SK-N-SH treated with all-trans-retinoic acid at 6 μM for 48 hours (cell line): ENCODE results near the gene CLTCL1.

Experiments
- ATAC-seq: fragments of 200-7000 bp; cut with Tn5 transposase; 3 replicates; pipeline ENCODE4 v1.9.1; 2020; ENCODE audit warnings: mild to moderate bottlenecking, moderate library complexity
- ARNTL ChIP-seq: fragments of 450-650 bp; formaldehyde crosslinking; IDR thresholded peaks from 2 replicates; pipeline ENCODE4 v1.5.0; 2020; ENCODE audit warnings: low read depth, mild to moderate bottlenecking, moderate library complexity, borderline replicate concordance
- CSDC2 ChIP-seq: fragments of 250-450 bp; sonication (Bioruptor Pico); IDR thresholded peaks from 2 replicates; pipeline ENCODE4 v1.5.0; 2020; ENCODE audit warnings: mild to moderate bottlenecking, moderate library complexity
- ESRRG ChIP-seq: fragments of 250-450 bp; sonication (Bioruptor Pico); IDR thresholded peaks from 2 replicates; pipeline ENCODE4 v1.6.1; 2021; ENCODE audit warnings: mild to moderate bottlenecking
- GLIS3 ChIP-seq: fragments of 250-450 bp; sonication (Bioruptor Pico); IDR thresholded peaks from 2 replicates; pipeline ENCODE4 v1.5.0; 2020; ENCODE audit warnings: mild to moderate bottlenecking, moderate library complexity
- ISL1 ChIP-seq: fragments of 250-450 bp; sonication (Bioruptor Pico); IDR thresholded peaks from 2 replicates; pipeline ENCODE4 v2.1.2; 2022; ENCODE audit warnings: mild to moderate bottlenecking, moderate library complexity
- OSR1 ChIP-seq: fragments of 250-450 bp; sonication (Bioruptor Pico); IDR thresholded peaks from 2 replicates; pipeline ENCODE4 v1.8.0; 2022; ENCODE audit warnings: moderate library complexity, mild to moderate bottlenecking, inconsistent platforms
- PPARA ChIP-seq: fragments of 250-450 bp; sonication (Bioruptor Pico); IDR thresholded peaks from 2 replicates; pipeline ENCODE4 v1.5.0; 2020; ENCODE audit warnings: mild to moderate bottlenecking, borderline replicate concordance
- RARB ChIP-seq: fragments of 250-450 bp; sonication (Bioruptor Pico); IDR thresholded peaks from 2 replicates; pipeline ENCODE4 v1.8.0; 2021; ENCODE audit warnings: mild to moderate bottlenecking, moderate library complexity
- SNAI2 ChIP-seq: fragments of 250-450 bp; sonication (Bioruptor Pico); IDR thresholded peaks from 2 replicates; pipeline ENCODE4 v1.5.0; 2020; ENCODE audit warnings: mild to moderate bottlenecking, moderate library complexity
- TCF4 ChIP-seq: fragments of 250-450 bp; sonication (Bioruptor Pico); IDR thresholded peaks from 2 replicates; pipeline ENCODE4 v1.8.0; 2021; ENCODE audit warnings: mild to moderate bottlenecking, moderate library complexity, borderline replicate concordance
- TOX ChIP-seq: fragments of 250-450 bp; sonication (Bioruptor Pico); IDR thresholded peaks from 2 replicates; pipeline ENCODE4 v1.8.0; 2021; ENCODE audit warnings: mild to moderate bottlenecking, moderate library complexity, borderline replicate concordance
- ZC3H10 ChIP-seq: fragments of 250-450 bp; sonication (Bioruptor Pico); IDR thresholded peaks from 2 replicates; pipeline ENCODE4 v1.5.1; 2021; ENCODE audit warnings: mild to moderate bottlenecking, moderate library complexity
- ZFP3 ChIP-seq: fragments of 250-450 bp; sonication (Bioruptor Pico); IDR thresholded peaks from 2 replicates; pipeline ENCODE4 v1.5.0; 2020; ENCODE audit warnings: mild to moderate bottlenecking, moderate library complexity
- ZFP30 ChIP-seq: fragments of 450-650 bp; formaldehyde crosslinking; IDR thresholded peaks from 2 replicates; pipeline ENCODE4 v1.5.0; 2022; ENCODE audit warnings: mild to moderate bottlenecking, moderate library complexity
- ZNF565 ChIP-seq: fragments of 450-650 bp; formaldehyde crosslinking; conservative IDR thresholded peaks from 2 replicates; pipeline ENCODE4 v1.5.0; 2020; ENCODE audit warnings: low read depth, mild to moderate bottlenecking, moderate library complexity
- ZNF70 ChIP-seq: fragments of 450-650 bp; formaldehyde crosslinking; IDR thresholded peaks from 2 replicates; pipeline ENCODE4 v1.5.0; 2020; ENCODE audit warnings: mild to moderate bottlenecking, moderate library complexity
- ZNF8 ChIP-seq: fragments of 450-650 bp; formaldehyde crosslinking; IDR thresholded peaks from 2 replicates; pipeline ENCODE4 v1.5.0; 2020; ENCODE audit warnings: mild to moderate bottlenecking, moderate library complexity
- TF ChIP-seq, protein P1 (sequence below): fragments of 250-450 bp; sonication (Bioruptor Pico); IDR thresholded peaks from 2 replicates; pipeline ENCODE4 v1.5.1; 2020; ENCODE audit warnings: low read depth, mild to moderate bottlenecking, moderate library complexity
- TF ChIP-seq, protein P2 (sequence below): fragments of 250-450 bp; sonication (Bioruptor Pico); IDR thresholded peaks from 2 replicates; pipeline ENCODE4 v1.8.0; 2021; ENCODE audit warnings: low read depth, mild to moderate bottlenecking, moderate library complexity, borderline replicate concordance
- TF ChIP-seq, protein P3 (sequence below): fragments of 250-450 bp; sonication (Bioruptor Pico); IDR thresholded peaks from 2 replicates; pipeline ENCODE4 v1.8.0; 2020; ENCODE audit warnings: mild to moderate bottlenecking, moderate library complexity, borderline replicate concordance
- TF ChIP-seq, protein P4 (sequence below): fragments of 250-450 bp; sonication (Bioruptor Pico); IDR thresholded peaks from 2 replicates; pipeline ENCODE4 v1.5.1; 2021; ENCODE audit warnings: mild to moderate bottlenecking, moderate library complexity

The CLTCL1 gene

DNA sequence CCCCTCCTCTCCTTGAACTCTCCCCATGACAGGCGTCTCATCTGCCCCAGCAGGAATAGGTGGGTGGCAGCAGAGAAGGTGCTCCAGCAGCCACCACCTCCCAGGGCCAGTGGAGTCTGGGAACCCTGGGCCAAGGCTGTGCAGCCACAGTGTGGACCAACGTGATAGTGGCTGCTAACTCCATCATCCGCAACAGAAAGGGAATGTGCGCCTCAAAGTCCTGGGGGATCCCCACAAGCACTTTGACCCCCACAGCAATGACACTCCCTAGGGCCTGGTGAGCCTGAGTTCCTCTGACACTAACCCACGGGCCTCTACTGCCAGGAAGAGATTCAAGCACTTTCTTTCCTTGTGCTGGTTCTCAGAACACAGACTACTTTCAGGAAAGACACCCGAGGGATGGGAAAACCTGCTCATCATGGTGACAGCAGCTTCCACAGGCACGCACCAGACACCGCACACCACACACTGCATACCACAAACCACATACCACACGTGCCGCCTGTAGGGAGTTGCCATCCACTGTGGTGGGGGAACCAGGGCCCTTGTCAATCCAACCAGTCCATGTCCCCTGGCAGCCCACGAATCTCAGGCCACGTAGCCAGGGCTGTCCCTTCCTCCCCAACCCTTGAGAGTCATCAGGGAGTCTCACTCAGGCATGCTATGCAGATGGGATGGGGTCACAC lies 109.6 kb downstream of the CLTCL1 start (continued):
- TF ChIP-seq, protein P1, sequence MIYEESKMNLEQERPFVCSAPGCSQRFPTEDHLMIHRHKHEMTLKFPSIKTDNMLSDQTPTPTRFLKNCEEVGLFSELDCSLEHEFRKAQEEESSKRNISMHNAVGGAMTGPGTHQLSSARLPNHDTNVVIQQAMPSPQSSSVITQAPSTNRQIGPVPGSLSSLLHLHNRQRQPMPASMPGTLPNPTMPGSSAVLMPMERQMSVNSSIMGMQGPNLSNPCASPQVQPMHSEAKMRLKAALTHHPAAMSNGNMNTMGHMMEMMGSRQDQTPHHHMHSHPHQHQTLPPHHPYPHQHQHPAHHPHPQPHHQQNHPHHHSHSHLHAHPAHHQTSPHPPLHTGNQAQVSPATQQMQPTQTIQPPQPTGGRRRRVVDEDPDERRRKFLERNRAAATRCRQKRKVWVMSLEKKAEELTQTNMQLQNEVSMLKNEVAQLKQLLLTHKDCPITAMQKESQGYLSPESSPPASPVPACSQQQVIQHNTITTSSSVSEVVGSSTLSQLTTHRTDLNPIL (CRISPR knock-in tag) = no peak
- TF ChIP-seq ZNF70 (CRISPR knock-in tag) = no peak
- TF ChIP-seq, all 23 proteins: peak for 0

DNA sequence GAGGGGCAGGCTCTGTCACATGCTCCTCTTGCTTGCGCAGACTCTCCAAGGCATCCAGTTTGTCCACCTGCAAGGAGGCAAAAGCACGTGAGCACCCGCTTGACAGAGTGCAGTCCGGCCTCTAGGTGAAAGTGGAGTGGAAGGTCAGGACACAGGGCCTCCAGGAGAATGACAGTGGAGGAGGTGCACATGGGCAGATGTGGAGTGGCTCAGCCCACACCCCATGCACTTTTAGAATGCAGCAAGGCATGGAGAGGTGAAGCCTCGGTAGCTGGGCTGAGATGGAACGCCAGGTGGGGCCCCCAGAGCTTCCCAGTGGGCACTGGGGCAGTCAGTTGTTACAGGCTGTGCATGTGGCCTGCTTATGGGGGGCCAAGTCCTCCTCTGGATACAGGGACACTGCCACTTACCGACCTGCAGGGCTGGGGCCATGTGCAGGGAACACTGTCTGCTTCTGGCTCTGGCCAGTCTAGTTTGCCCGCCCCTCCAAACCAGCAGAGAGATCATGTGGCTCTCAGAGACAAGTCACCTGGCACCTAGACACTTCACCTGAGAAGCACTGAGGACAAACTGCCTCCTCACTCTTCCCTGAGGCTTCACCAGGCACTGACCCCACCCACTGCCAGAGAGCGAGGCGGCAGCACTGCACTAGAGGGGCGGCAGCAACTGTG lies 110.6 kb downstream of the CLTCL1 start:
- no peak for TF ChIP-seq ZC3H10 (CRISPR knock-in tag)
- TF ChIP-seq, protein P2, sequence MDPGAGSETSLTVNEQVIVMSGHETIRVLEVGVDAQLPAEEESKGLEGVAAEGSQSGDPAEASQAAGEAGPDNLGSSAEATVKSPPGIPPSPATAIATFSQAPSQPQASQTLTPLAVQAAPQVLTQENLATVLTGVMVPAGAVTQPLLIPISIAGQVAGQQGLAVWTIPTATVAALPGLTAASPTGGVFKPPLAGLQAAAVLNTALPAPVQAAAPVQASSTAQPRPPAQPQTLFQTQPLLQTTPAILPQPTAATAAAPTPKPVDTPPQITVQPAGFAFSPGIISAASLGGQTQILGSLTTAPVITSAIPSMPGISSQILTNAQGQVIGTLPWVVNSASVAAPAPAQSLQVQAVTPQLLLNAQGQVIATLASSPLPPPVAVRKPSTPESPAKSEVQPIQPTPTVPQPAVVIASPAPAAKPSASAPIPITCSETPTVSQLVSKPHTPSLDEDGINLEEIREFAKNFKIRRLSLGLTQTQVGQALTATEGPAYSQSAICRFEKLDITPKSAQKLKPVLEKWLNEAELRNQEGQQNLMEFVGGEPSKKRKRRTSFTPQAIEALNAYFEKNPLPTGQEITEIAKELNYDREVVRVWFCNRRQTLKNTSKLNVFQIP = no peak
- no peak for TF ChIP-seq PPARA (CRISPR knock-in tag)
- TF ChIP-seq ESRRG (CRISPR knock-in tag) = no peak
- TF ChIP-seq SNAI2 (CRISPR knock-in tag) = no peak
- no peak for TF ChIP-seq ZFP3 (CRISPR knock-in tag)
- TF ChIP-seq, protein P1 (CRISPR knock-in tag) = no peak
- no peak for TF ChIP-seq OSR1 (CRISPR knock-in tag)
- no peak for TF ChIP-seq RARB (CRISPR knock-in tag)
- no peak for TF ChIP-seq ISL1 (CRISPR knock-in tag)
- no peak for TF ChIP-seq ARNTL
- TF ChIP-seq, protein P3, sequence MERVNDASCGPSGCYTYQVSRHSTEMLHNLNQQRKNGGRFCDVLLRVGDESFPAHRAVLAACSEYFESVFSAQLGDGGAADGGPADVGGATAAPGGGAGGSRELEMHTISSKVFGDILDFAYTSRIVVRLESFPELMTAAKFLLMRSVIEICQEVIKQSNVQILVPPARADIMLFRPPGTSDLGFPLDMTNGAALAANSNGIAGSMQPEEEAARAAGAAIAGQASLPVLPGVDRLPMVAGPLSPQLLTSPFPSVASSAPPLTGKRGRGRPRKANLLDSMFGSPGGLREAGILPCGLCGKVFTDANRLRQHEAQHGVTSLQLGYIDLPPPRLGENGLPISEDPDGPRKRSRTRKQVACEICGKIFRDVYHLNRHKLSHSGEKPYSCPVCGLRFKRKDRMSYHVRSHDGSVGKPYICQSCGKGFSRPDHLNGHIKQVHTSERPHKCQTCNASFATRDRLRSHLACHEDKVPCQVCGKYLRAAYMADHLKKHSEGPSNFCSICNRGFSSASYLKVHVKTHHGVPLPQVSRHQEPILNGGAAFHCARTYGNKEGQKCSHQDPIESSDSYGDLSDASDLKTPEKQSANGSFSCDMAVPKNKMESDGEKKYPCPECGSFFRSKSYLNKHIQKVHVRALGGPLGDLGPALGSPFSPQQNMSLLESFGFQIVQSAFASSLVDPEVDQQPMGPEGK (CRISPR knock-in tag) = no peak
- TF ChIP-seq GLIS3 = no peak
- no peak for TF ChIP-seq ZNF70 (CRISPR knock-in tag)
- TF ChIP-seq ZFP30 = no peak
- TF ChIP-seq CSDC2 (CRISPR knock-in tag) = no peak
- no peak for TF ChIP-seq TCF4 (CRISPR knock-in tag)
- TF ChIP-seq ZNF565 (CRISPR knock-in tag) = no peak
- TF ChIP-seq, all 23 proteins: peak for 0
- no peak for ATAC-seq

DNA sequence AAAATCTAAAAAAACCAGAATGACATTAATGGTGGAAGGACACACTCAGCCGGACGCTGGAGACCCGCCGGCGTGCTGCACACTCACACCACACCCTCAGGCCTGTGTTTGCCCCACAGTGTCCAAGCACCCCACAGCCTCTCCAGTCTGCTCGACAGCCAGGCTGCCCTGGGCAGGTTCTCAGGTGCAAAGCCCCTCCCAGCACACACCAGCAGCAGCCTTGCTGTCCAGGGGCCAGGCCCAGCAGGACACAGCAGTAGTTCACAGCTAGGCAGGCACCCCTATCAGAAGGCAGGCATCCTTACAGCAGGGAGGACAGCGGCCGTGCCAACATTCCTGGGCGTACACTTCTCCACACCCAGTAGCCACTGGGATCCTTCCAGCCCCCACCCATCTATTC lies 111.3 kb downstream of the CLTCL1 start:
- TF ChIP-seq ZNF70 (CRISPR knock-in tag) (no peak), ARNTL (no peak), CSDC2 (CRISPR knock-in tag) (no peak), PPARA (CRISPR knock-in tag) (no peak), OSR1 (CRISPR knock-in tag) (no peak), RARB (CRISPR knock-in tag) (no peak), ZNF8 (CRISPR knock-in tag) (no peak), ZNF565 (CRISPR knock-in tag) (no peak), ZC3H10 (CRISPR knock-in tag) (no peak), TOX (CRISPR knock-in tag) (no peak)
- TF ChIP-seq, protein P1 (CRISPR knock-in tag) = no peak
- TF ChIP-seq, protein P4, sequence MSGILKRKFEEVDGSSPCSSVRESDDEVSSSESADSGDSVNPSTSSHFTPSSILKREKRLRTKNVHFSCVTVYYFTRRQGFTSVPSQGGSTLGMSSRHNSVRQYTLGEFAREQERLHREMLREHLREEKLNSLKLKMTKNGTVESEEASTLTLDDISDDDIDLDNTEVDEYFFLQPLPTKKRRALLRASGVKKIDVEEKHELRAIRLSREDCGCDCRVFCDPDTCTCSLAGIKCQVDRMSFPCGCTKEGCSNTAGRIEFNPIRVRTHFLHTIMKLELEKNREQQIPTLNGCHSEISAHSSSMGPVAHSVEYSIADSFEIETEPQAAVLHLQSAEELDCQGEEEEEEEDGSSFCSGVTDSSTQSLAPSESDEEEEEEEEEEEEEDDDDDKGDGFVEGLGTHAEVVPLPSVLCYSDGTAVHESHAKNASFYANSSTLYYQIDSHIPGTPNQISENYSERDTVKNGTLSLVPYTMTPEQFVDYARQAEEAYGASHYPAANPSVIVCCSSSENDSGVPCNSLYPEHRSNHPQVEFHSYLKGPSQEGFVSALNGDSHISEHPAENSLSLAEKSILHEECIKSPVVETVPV (CRISPR knock-in tag) = no peak
- TF ChIP-seq, protein P3 (CRISPR knock-in tag) = no peak
- ATAC-seq = no peak
